AG04450 (cell line): Measurements from ENCODE around the gene CPNE4. TPM values are rescaled to one million over a fixed set of nuclear protein-coding genes. Genes with fewer than 3 reads are reported as not detected.
A peak's percentile ranks its signal among the peaks of the same experiment; 100 is the strongest.
"Not testable (repeated sequence)": the region's sequence is repeated elsewhere in the genome, so short reads cannot be mapped to it uniquely, and the experiment has no call there.

Experiments
- CTCF ChIA-PET: fragments of 300-600, 350-600 bp; formaldehyde crosslinking; extraction: SDS; loops from one replicate; lab custom pipeline; 2022; ENCODE audit warnings: antibody characterized with exemption, inconsistent platforms; lab: Charles Lee
- POLR2A ChIA-PET: fragments of 350-600 bp; formaldehyde crosslinking; extraction: SDS; loops from one replicate; lab custom pipeline; 2021; ENCODE audit warnings: antibody characterized with exemption, inconsistent platforms; lab: Yijun Ruan, JAX
- DNase-seq: peaks from one replicate; pipeline ENCODE4 v3.0.0-alpha.2; 2011; ENCODE audit warnings: low read depth, low spot score
- H3K27ac ChIP-seq: one replicate; pipeline ENCODE4 v1.5.1; 2012; ENCODE audit warnings: low read depth, low read length, control low read depth
- H3K27me3 ChIP-seq: one replicate; pipeline ENCODE4 v1.6.0; 2012; ENCODE audit warnings: low read length; ENCODE audit not compliant: control insufficient read depth, insufficient read depth
- H3K4me3 ChIP-seq: 2 replicates; pipeline ENCODE4 v1.5.1; 2011; ENCODE audit warnings: mild to moderate bottlenecking, low read depth, low read length, control low read depth
- H3K9me3 ChIP-seq: 2 replicates; pipeline ENCODE4 v1.5.1; 2012; ENCODE audit warnings: low read length; ENCODE audit not compliant: control insufficient read depth, insufficient read depth
- CTCF ChIP-seq: IDR thresholded peaks from 2 replicates; pipeline ENCODE4 v1.5.1; 2011; ENCODE audit warnings: low read depth, low read length, control low read depth, inconsistent platforms
- polyA plus RNA-seq: library from polyadenylated mRNA; depleted of rRNA; stranded (reverse); fragments of >200 nt; gene quantifications from 2 replicates; pipeline ENCODE4 v1.2.3, GENCODE V29; 2011

CPNE4 gene
- polyA plus RNA-seq, 1 experiment, result not detected

- ChIA-PET POLR2A (no interaction called here), CTCF (interaction anchor here (0.6 to 1.4 kb wide), 3 partner anchors 42 to 240 kb away, joined by 3 read pairs; no protein-coding TSS in a partner anchor)
- no peak for DNase-seq
- Histone ChIP-seq H3K4me3 (no peak overlapping the region), H3K27ac (no peak overlapping the region), H3K27me3 (no peaks in the 10 kb centered on the region), H3K9me3 (no peaks in the 10 kb centered on the region)
- no peak for TF ChIP-seq CTCF
These were observed 139.0 kb downstream of the CPNE4 start for GRCh38 chr3:131895766-131896165.

- H3K4me3 ChIP-seq, result no peak overlapping the region
- ChIA-PET POLR2A (no interaction called here), CTCF (interaction anchor here (0.9 to 2.8 kb wide), 7 partner anchors 8 to 137 kb away, joined by 3 to 14 read pairs (median 4); no protein-coding TSS in a partner anchor)
- 0 out of 2 replicates have a peak, but pooled peaks have one; percentile 12 for TF ChIP-seq CTCF
- H3K9me3 ChIP-seq, result no peaks in the 10 kb centered on the region
- H3K27me3 ChIP-seq, result no peaks in the 10 kb centered on the region
- DNase-seq, result no peak
- no peak overlapping the region for H3K27ac ChIP-seq
These were observed 142.5 kb downstream of the CPNE4 start for GRCh38 chr3:131892331-131892730.

- H3K9me3 ChIP-seq, DNase-seq, H3K27me3 ChIP-seq, CTCF ChIA-PET, H3K4me3 ChIP-seq, POLR2A ChIA-PET, H3K27ac ChIP-seq: not testable (repeated sequence)
These were observed 148.9 kb downstream of the CPNE4 start for GRCh38 chr3:131885871-131886270.

GRCh38 chr3:131883711-131884407 is 151.0 kb downstream of the CPNE4 start:
- Histone ChIP-seq H3K27ac (no peak overlapping the region), H3K4me3 (no peak overlapping the region), H3K9me3 (no peaks in the 10 kb centered on the region; the same call in 1 of the 2 replicates), H3K27me3 (no peaks in the 10 kb centered on the region)
- CTCF ChIA-PET, result no interaction called here
- DNase-seq, result no peak
- POLR2A ChIA-PET, result no interaction called here
- no peak for TF ChIP-seq CTCF

GRCh38 chr3:131883086-131883485 is 151.7 kb downstream of the CPNE4 start:
- POLR2A ChIA-PET, result no interaction called here
- H3K4me3 ChIP-seq, result no peak overlapping the region
- CTCF ChIA-PET, result interaction anchor here (1.1 to 1.3 kb wide), 2 partner anchors 88 to 152 kb away, joined by 3 to 4 read pairs; no protein-coding TSS in a partner anchor
- H3K9me3 ChIP-seq, result no peaks in the 10 kb centered on the region; the same call in 1 of the 2 replicates
- H3K27me3 ChIP-seq, result no peaks in the 10 kb centered on the region
- H3K27ac ChIP-seq, result no peak overlapping the region
- DNase-seq, result no peak
- TF ChIP-seq CTCF, result no peak
